ENCODE data around the gene HCAR3.

The HCAR3 gene

GRCh38 chr12:122665759-122666158 lies 50.9 kb downstream of the HCAR3 start:
- no peak for DNase-seq

- no peak for DNase-seq
These were observed 51.3 kb downstream of the HCAR3 start for GRCh38 chr12:122665349-122665748.
